ENCODE measurements around the gene CLRN3.

Gene CLRN3

DNA sequence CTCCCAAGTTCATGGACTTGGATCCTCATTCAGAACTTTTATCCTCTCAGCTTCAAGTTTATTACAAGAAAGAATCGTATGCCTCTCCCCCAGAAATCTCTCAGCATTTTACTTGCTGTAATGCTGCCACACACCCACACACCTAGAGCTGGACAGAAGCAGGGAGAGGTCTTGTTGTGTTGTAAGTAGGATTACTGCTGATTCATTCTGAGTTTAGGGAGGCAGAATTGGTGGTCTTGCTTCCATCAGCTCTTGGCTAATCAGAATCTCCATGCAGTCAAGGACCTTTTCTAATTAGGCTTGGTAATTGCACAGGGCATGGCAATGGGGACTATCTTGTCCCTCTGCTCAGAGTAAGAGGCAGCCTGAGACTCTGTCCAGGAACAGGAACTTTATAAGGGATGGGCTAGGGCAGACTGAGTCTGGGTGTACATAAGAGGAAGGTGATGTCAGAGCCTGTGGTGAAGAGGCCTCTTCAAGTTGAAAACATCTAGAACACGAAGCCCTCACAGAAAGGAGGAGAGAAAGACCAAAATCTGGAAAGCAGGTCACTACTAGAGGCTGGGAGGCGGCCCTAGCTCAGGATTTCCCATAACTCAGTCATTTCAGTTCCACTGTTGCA lies 7.1 kb upstream of the CLRN3 start:
- Histone ChIP-seq H3K9ac (ENCODE audit: low read length) (no peak overlapping the region), H3K4me2 (ENCODE audit: low read depth, low read length, poor library complexity, severe bottlenecking) (no peak overlapping the region), H3K9me2 (replicated peaks; ENCODE audit: insufficient read depth, low read length) (no peaks in the 10 kb centered on the region), H3K27me3 (ENCODE audit: low read length) (no peaks in the 10 kb centered on the region), H3K4me3 (ENCODE audit: insufficient read depth, low read length, poor library complexity, severe bottlenecking) (no peak overlapping the region), H3K27ac (ENCODE audit: low read depth, low read length) (no peak overlapping the region), H3K9me3 (ENCODE audit: insufficient read depth, low read length) (no peaks in the 10 kb centered on the region), H2AFZ (ENCODE audit: low read depth, low read length, severe bottlenecking) (no peak overlapping the region), H3K36me3 (ENCODE audit: low read length) (no peaks in the 10 kb centered on the region), H3F3A (ENCODE audit: insufficient read depth) (no peaks in the 10 kb centered on the region), H4K20me1 (ENCODE audit: low read depth, low read length) (no peaks in the 10 kb centered on the region), H3K79me2 (ENCODE audit: insufficient read depth, low read length) (no peaks in the 10 kb centered on the region)
- TF ChIP-seq, protein P1, sequence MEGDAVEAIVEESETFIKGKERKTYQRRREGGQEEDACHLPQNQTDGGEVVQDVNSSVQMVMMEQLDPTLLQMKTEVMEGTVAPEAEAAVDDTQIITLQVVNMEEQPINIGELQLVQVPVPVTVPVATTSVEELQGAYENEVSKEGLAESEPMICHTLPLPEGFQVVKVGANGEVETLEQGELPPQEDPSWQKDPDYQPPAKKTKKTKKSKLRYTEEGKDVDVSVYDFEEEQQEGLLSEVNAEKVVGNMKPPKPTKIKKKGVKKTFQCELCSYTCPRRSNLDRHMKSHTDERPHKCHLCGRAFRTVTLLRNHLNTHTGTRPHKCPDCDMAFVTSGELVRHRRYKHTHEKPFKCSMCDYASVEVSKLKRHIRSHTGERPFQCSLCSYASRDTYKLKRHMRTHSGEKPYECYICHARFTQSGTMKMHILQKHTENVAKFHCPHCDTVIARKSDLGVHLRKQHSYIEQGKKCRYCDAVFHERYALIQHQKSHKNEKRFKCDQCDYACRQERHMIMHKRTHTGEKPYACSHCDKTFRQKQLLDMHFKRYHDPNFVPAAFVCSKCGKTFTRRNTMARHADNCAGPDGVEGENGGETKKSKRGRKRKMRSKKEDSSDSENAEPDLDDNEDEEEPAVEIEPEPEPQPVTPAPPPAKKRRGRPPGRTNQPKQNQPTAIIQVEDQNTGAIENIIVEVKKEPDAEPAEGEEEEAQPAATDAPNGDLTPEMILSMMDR (IDR thresholded peaks at IDR 0.05; ENCODE audit: insufficient read depth, low read length, poor library complexity, severe bottlenecking): no peak
- TF ChIP-seq EZH2phosphoT487 (conservative IDR thresholded peaks at IDR 0.05; ENCODE audit: low read length): no peak

DNA sequence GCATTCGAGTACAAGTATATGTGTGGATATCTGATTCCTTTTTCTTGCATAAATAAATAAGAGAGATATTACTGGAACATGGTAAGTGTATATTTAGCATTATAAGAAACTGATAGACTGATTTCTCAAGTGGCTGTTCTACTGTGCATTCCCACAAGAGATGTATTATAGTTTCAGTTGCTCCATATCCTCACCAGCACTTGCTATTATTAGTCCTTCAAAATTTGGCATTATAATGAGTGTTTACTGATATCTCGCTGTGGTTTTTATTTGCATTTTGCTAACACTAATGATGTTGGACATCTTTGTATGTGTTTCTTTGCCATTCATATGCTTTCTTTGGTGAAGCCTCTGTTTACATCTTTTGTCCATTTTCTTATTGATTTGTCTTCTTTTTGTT lies 4.4 kb upstream of the CLRN3 start:
- no peaks in the 10 kb centered on the region for H3F3A ChIP-seq (ENCODE audit: insufficient read depth)
- no peak overlapping the region for H3K27ac ChIP-seq (ENCODE audit: low read depth, low read length)
- H3K4me2 ChIP-seq (ENCODE audit: low read depth, low read length, poor library complexity, severe bottlenecking): no peak overlapping the region
- H3K27me3 ChIP-seq (ENCODE audit: low read length): no peaks in the 10 kb centered on the region
- no peaks in the 10 kb centered on the region for H3K36me3 ChIP-seq (ENCODE audit: low read length)
- TF ChIP-seq, protein P1 (IDR thresholded peaks at IDR 0.05; ENCODE audit: insufficient read depth, low read length, poor library complexity, severe bottlenecking): no peak
- TF ChIP-seq EZH2phosphoT487 (conservative IDR thresholded peaks at IDR 0.05; ENCODE audit: low read length): no peak
- no peak overlapping the region for H2AFZ ChIP-seq (ENCODE audit: low read depth, low read length, severe bottlenecking)
- H3K9me2 ChIP-seq (replicated peaks; ENCODE audit: insufficient read depth, low read length): no peaks in the 10 kb centered on the region
- H3K9me3 ChIP-seq (ENCODE audit: insufficient read depth, low read length): no peaks in the 10 kb centered on the region
- no peaks in the 10 kb centered on the region for H4K20me1 ChIP-seq (ENCODE audit: low read depth, low read length)
- no peaks in the 10 kb centered on the region for H3K79me2 ChIP-seq (ENCODE audit: insufficient read depth, low read length)
- no peak overlapping the region for H3K4me3 ChIP-seq (ENCODE audit: insufficient read depth, low read length, poor library complexity, severe bottlenecking)
- no peak overlapping the region for H3K9ac ChIP-seq (ENCODE audit: low read length)

DNA sequence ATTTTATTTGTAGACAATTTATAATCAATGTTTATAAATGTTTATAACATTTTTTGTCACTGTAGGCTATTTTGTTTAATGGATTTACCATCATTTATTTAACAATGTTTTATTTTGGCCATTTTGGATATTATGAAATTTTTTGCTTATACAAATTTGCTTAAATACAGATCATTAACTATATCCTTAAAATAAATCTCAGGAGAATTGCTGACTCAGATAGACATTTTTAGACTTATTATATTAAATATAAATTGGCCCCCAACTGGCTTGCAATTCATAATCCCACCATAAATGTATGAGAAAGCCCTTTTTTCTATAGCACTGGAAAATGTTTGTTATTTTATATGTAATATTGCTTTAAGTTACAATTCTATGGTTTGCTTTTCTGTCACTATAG lies 3.8 kb upstream of the CLRN3 start:
- H3K27me3 ChIP-seq (ENCODE audit: low read length): no peaks in the 10 kb centered on the region
- H3K4me2 ChIP-seq (ENCODE audit: low read depth, low read length, poor library complexity, severe bottlenecking): no peak overlapping the region
- H3K9me2 ChIP-seq (replicated peaks; ENCODE audit: insufficient read depth, low read length): no peaks in the 10 kb centered on the region
- no peaks in the 10 kb centered on the region for H3K79me2 ChIP-seq (ENCODE audit: insufficient read depth, low read length)
- H4K20me1 ChIP-seq (ENCODE audit: low read depth, low read length): no peaks in the 10 kb centered on the region
- H3K4me3 ChIP-seq (ENCODE audit: insufficient read depth, low read length, poor library complexity, severe bottlenecking): no peak overlapping the region
- H3F3A ChIP-seq (ENCODE audit: insufficient read depth): no peaks in the 10 kb centered on the region
- no peak overlapping the region for H2AFZ ChIP-seq (ENCODE audit: low read depth, low read length, severe bottlenecking)
- H3K9ac ChIP-seq (ENCODE audit: low read length): no peak overlapping the region
- no peak for TF ChIP-seq EZH2phosphoT487 (conservative IDR thresholded peaks at IDR 0.05; ENCODE audit: low read length)
- TF ChIP-seq, protein P1 (IDR thresholded peaks at IDR 0.05; ENCODE audit: insufficient read depth, low read length, poor library complexity, severe bottlenecking): no peak
- H3K27ac ChIP-seq (ENCODE audit: low read depth, low read length): no peak overlapping the region
- no peaks in the 10 kb centered on the region for H3K9me3 ChIP-seq (ENCODE audit: insufficient read depth, low read length)
- H3K36me3 ChIP-seq (ENCODE audit: low read length): no peaks in the 10 kb centered on the region

Measured in SU-DHL-6 (cell line).